ENCODE results near the gene CNGA2.

GRCh38 chrX:151711787-151712186 lies 22.8 kb upstream of the CNGA2 start:
- TF ChIP-seq, protein P1, sequence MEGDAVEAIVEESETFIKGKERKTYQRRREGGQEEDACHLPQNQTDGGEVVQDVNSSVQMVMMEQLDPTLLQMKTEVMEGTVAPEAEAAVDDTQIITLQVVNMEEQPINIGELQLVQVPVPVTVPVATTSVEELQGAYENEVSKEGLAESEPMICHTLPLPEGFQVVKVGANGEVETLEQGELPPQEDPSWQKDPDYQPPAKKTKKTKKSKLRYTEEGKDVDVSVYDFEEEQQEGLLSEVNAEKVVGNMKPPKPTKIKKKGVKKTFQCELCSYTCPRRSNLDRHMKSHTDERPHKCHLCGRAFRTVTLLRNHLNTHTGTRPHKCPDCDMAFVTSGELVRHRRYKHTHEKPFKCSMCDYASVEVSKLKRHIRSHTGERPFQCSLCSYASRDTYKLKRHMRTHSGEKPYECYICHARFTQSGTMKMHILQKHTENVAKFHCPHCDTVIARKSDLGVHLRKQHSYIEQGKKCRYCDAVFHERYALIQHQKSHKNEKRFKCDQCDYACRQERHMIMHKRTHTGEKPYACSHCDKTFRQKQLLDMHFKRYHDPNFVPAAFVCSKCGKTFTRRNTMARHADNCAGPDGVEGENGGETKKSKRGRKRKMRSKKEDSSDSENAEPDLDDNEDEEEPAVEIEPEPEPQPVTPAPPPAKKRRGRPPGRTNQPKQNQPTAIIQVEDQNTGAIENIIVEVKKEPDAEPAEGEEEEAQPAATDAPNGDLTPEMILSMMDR (IDR thresholded peaks at IDR 0.05) = no peak
- no peak for TF ChIP-seq POLR2AphosphoS5 (IDR thresholded peaks at IDR 0.05; ENCODE audit: insufficient read depth in 1 of 2, low read depth in 1 of 2)

Measured in vagina (tissue), 2 donors.